DND-41 (cell line): ENCODE results near the gene SECTM1.
A peak's percentile ranks its signal among the peaks of the same experiment; 100 is the strongest.

Source experiments
- ATAC-seq: fragments of 200-7000 bp; cut with Tn5 transposase; 3 replicates; pipeline ENCODE4 v1.9.1; 2021; ENCODE audit warnings: low read depth; ENCODE audit not compliant: insufficient read depth
- DNase-seq: peaks from one replicate; pipeline ENCODE4 v3.0.0-alpha.2; 2020
- H2AFZ ChIP-seq: 2 replicates; pipeline ENCODE4 v1.6.0; 2012; ENCODE audit warnings: low read depth, low read length
- H3K27ac ChIP-seq: 2 replicates; pipeline ENCODE4 v1.5.1; 2012; ENCODE audit warnings: low read length, inconsistent platforms
- H3K27me3 ChIP-seq: fragments of 200-600 bp; sonication (generic); 2 replicates; pipeline ENCODE4 v1.6.0; 2012; ENCODE audit warnings: low read length, mild to moderate bottlenecking, inconsistent platforms; ENCODE audit not compliant: insufficient read depth, poor library complexity
- H3K36me3 ChIP-seq: 2 replicates; pipeline ENCODE4 v1.5.1; 2012; ENCODE audit warnings: low read length, inconsistent platforms; ENCODE audit not compliant: insufficient read depth
- H3K4me1 ChIP-seq: 2 replicates; pipeline ENCODE4 v1.5.1; 2012; ENCODE audit warnings: mild to moderate bottlenecking, low read length; ENCODE audit not compliant: insufficient read depth
- H3K4me2 ChIP-seq: 2 replicates; pipeline ENCODE4 v1.6.0; 2012; ENCODE audit warnings: mild to moderate bottlenecking, moderate library complexity, low read length, inconsistent platforms; ENCODE audit not compliant: insufficient read depth
- H3K4me3 ChIP-seq, 2 experiments: fragments of 200-600 bp in 1 of 2; shearing (Covaris generic) in 1 of 2; 2 replicates each; pipeline ENCODE4 v1.5.1; 2012 to 2016; ENCODE audit warnings: inconsistent platforms in 2 of 2, low read length in 2 of 2, mild to moderate bottlenecking in 2 of 2, low read depth in 1 of 2, moderate library complexity in 1 of 2
- H3K79me2 ChIP-seq: 2 replicates; pipeline ENCODE4 v1.6.0; 2012; ENCODE audit warnings: low read length, inconsistent platforms; ENCODE audit not compliant: insufficient read depth
- H3K9ac ChIP-seq: 2 replicates; pipeline ENCODE4 v1.6.0; 2012; ENCODE audit warnings: low read depth, mild to moderate bottlenecking, inconsistent platforms, low read length, moderate library complexity
- H3K9me3 ChIP-seq: 2 replicates; pipeline ENCODE4 v1.5.1; 2012; ENCODE audit warnings: low read length, moderate library complexity, mild to moderate bottlenecking, inconsistent platforms; ENCODE audit not compliant: insufficient read depth, severe bottlenecking
- H4K20me1 ChIP-seq: 2 replicates; pipeline ENCODE4 v1.6.0; 2012; ENCODE audit warnings: low read length; ENCODE audit not compliant: insufficient read depth
- CTCF ChIP-seq: IDR thresholded peaks from 2 replicates; pipeline ENCODE4 v1.5.1; 2012; ENCODE audit warnings: borderline replicate concordance, low read length, moderate library complexity, mild to moderate bottlenecking; ENCODE audit not compliant: poor library complexity, severe bottlenecking; ENCODE audit errors: extremely low read depth
- EZH2 ChIP-seq: IDR thresholded peaks from 3 replicates; pipeline ENCODE4 v1.6.1; 2012; ENCODE audit warnings: borderline replicate concordance, low read depth, mild to moderate bottlenecking, moderate library complexity, low read length, inconsistent platforms; ENCODE audit not compliant: severe bottlenecking

The SECTM1 gene

GRCh38 chr17:82301300-82301915, 32.2 kb downstream of the SECTM1 start:
- Histone ChIP-seq H3K79me2 (peaks cover 8% of the 10 kb centered on the region; the same call in 1 of the 2 replicates), H3K4me3 (peak overlapping the region in 1 of 2 experiments; percentile 57; a peak in 2 of 4 replicates), H3K27me3 (no peaks in the 10 kb centered on the region), H3K4me1 (peaks cover 100% of the 10 kb centered on the region), H3K9me3 (no peaks in the 10 kb centered on the region), H3K4me2 (peak overlapping the region; percentile 88), H3K36me3 (no peaks in the 10 kb centered on the region), H2AFZ (0 out of 2 replicates have a peak overlapping the region, but pooled peaks have one; percentile 21), H3K27ac (peak overlapping the region; percentile 99), H4K20me1 (no peaks in the 10 kb centered on the region), H3K9ac (peak overlapping the region; percentile 76)
- peak; percentile 75 for DNase-seq
- peak; percentile 13 for ATAC-seq
- TF ChIP-seq CTCF (no peak), EZH2 (no peak)

DNA sequence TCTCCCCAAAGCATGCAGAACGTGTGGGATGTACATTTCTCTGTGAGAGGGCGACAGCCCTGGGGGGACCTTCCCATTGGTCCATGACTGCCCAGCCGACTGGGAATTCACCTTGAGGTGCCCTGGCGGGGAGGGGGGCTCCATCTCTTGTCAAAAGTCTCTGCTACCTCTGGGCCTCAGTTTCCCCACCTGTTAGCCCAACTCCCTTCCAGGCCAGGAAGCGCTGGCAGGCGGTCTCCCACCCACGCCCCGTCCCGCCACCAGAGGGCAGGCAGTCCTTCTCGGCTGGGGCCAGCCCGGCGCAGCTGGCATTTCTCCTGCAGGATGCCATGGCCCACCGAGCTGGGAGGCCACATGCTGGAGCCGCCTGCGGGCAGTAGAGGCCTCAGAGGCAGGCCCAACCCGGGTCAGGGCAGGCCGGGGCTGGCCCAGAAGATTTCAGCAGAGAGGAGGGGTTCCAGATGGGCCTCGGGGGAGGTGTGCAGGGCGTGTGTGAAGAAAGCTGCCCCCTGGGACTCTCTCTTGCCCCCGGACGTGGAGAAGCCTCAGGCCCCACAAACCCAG, 32.8 kb downstream of the SECTM1 start:
- Histone ChIP-seq H3K36me3 (no peaks in the 10 kb centered on the region), H3K27ac (peak overlapping the region; percentile 99), H2AFZ (no peak overlapping the region)

GRCh38 chr17:82300228-82300627, 33.3 kb downstream of the SECTM1 start:
- Histone ChIP-seq H2AFZ (no peak overlapping the region), H3K4me2 (peak overlapping the region; percentile 88), H3K9ac (peak overlapping the region; percentile 76), H3K27me3 (no peaks in the 10 kb centered on the region), H3K36me3 (no peaks in the 10 kb centered on the region), H3K4me3 (peak overlapping the region in 1 of 2 experiments; percentile 57; a peak in 2 of 4 replicates), H3K27ac (peak overlapping the region; percentile 99), H3K9me3 (no peaks in the 10 kb centered on the region), H3K79me2 (peaks cover 8% of the 10 kb centered on the region; the same call in 1 of the 2 replicates), H3K4me1 (peaks cover 97% of the 10 kb centered on the region), H4K20me1 (no peaks in the 10 kb centered on the region)
- TF ChIP-seq EZH2 (no peak), CTCF (no peak)
- no peak for DNase-seq
- no peak for ATAC-seq

More for the DNA sequence above, 32.8 kb downstream of the SECTM1 start:
- H3K9ac ChIP-seq = peak overlapping the region; percentile 76
- DNase-seq (peak; percentile 89), ATAC-seq (peak; percentile 16)
- peak overlapping the region; percentile 88 for H3K4me2 ChIP-seq
- no peaks in the 10 kb centered on the region for H3K27me3 ChIP-seq
- peaks cover 8% of the 10 kb centered on the region; the same call in 1 of the 2 replicates for H3K79me2 ChIP-seq
- H3K9me3 ChIP-seq = no peaks in the 10 kb centered on the region
- TF ChIP-seq CTCF = peak; percentile 87
- TF ChIP-seq EZH2 = no peak
- peak overlapping the region in 1 of 2 experiments; percentile 57; a peak in 2 of 4 replicates for H3K4me3 ChIP-seq
- H4K20me1 ChIP-seq = no peaks in the 10 kb centered on the region
- peaks cover 100% of the 10 kb centered on the region for H3K4me1 ChIP-seq
